Measurements from ENCODE around the gene POLA1. TPM values are rescaled to one million over a fixed set of nuclear protein-coding genes. Genes with fewer than 3 reads are reported as not detected.

Gene POLA1
- total RNA-seq, 2 donors from 2014 or later, result 24.4 to 53.6 TPM

DNA sequence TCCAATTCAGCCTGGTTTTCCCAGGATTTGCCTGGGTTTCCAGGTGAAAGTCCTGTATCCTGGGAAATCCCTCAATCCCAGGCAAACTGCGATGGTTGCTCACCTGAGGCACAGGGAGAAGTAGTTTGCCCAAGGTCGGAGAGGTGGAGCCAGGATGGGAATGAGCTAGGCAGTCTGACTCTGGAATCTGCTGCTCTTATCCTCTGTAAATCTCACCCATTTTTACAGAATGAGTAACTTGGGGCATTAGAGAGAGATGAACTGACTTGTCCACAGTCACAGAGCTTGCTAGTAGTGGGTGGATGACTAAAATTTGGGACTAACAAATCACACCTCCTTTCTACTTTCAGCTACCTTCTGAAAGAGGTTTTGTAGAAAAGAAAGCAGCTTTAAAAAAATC is 331.9 kb downstream of the POLA1 start:
- H3K36me3 Mint-ChIP-seq (ENCODE audit: low read depth), result no peaks in the 10 kb centered on the region

DNA sequence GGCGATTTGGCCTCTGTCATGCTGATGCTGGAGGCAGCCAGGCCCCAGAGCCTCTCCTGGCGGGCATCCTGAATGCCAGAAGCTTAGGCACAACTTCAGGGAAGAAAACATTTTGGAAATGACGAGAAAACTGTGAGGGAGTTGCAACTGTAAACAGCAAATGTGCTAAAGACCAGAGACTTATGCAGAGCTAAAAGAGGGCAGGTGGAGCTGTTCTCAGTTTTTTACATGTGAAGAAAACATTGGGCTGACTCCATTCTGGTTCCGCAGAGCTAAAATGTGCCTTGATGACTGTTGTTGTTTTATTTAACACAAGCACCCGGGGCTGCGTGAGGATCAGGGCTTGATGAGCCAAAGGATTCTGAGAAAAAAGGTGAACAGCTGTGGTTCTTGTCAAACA is 332.9 kb downstream of the POLA1 start:
- no peak overlapping the region for H3K9ac ChIP-seq (ENCODE audit: extremely low read depth, low read length, poor library complexity, severe bottlenecking)
- no peak overlapping the region for H3K27ac ChIP-seq (ENCODE audit: low read depth, low read length)
- Mint-ChIP-seq H3K4me3 (no peak overlapping the region), H3K27ac (no peak overlapping the region), H3K4me1 (peaks cover 7% of the 10 kb centered on the region), H3K9me3 (no peaks in the 10 kb centered on the region), H3K27me3 (ENCODE audit: insufficient read depth) (peaks cover 63% of the 10 kb centered on the region), H3K36me3 (ENCODE audit: low read depth) (no peaks in the 10 kb centered on the region)
- no peaks in the 10 kb centered on the region for H3K36me3 ChIP-seq (ENCODE audit: control insufficient read depth, insufficient read depth, low read length)
- TF ChIP-seq, protein P1, sequence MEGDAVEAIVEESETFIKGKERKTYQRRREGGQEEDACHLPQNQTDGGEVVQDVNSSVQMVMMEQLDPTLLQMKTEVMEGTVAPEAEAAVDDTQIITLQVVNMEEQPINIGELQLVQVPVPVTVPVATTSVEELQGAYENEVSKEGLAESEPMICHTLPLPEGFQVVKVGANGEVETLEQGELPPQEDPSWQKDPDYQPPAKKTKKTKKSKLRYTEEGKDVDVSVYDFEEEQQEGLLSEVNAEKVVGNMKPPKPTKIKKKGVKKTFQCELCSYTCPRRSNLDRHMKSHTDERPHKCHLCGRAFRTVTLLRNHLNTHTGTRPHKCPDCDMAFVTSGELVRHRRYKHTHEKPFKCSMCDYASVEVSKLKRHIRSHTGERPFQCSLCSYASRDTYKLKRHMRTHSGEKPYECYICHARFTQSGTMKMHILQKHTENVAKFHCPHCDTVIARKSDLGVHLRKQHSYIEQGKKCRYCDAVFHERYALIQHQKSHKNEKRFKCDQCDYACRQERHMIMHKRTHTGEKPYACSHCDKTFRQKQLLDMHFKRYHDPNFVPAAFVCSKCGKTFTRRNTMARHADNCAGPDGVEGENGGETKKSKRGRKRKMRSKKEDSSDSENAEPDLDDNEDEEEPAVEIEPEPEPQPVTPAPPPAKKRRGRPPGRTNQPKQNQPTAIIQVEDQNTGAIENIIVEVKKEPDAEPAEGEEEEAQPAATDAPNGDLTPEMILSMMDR (conservative IDR thresholded peaks at IDR 0.05), result no peak
- no peaks in the 10 kb centered on the region for H3K9me3 ChIP-seq (ENCODE audit: control insufficient read depth, low read length)
- DNase-seq, result no peak
- WGBS, 2 experiments (ENCODE audit: insufficient coverage in 1 of 2, insufficient read length in 1 of 2), result 67 to 72% methylated on average over 1 to 6 of the region's 6 CpGs
- peaks cover 50% of the 10 kb centered on the region for H3K27me3 ChIP-seq (ENCODE audit: control insufficient read depth, insufficient read depth, low read length, poor library complexity, severe bottlenecking)
- H3K4me3 ChIP-seq (ENCODE audit: low read length), result no peak overlapping the region
- no peaks in the 10 kb centered on the region for H3K4me1 ChIP-seq (ENCODE audit: control insufficient read depth, insufficient read depth, low read length)

More for the DNA sequence above, 331.9 kb downstream of the POLA1 start:
- no peak overlapping the region for H3K9ac ChIP-seq (ENCODE audit: extremely low read depth, low read length, poor library complexity, severe bottlenecking)
- no peaks in the 10 kb centered on the region for H3K4me1 ChIP-seq (ENCODE audit: control insufficient read depth, insufficient read depth, low read length)
- Mint-ChIP-seq H3K27ac (no peak overlapping the region), H3K4me3 (no peak overlapping the region), H3K4me1 (peaks cover 12% of the 10 kb centered on the region), H3K27me3 (ENCODE audit: insufficient read depth) (peaks cover 69% of the 10 kb centered on the region), H3K9me3 (no peaks in the 10 kb centered on the region)
- no peak for DNase-seq
- 83 to 100% methylated on average over 1 to 2 of the region's 2 CpGs for WGBS, 2 experiments (ENCODE audit: insufficient coverage in 1 of 2, insufficient read length in 1 of 2)
- H3K27ac ChIP-seq (ENCODE audit: low read depth, low read length), result no peak overlapping the region
- no peaks in the 10 kb centered on the region for H3K36me3 ChIP-seq (ENCODE audit: control insufficient read depth, insufficient read depth, low read length)
- no peak overlapping the region for H3K4me3 ChIP-seq (ENCODE audit: low read length)
- peaks cover 60% of the 10 kb centered on the region for H3K27me3 ChIP-seq (ENCODE audit: control insufficient read depth, insufficient read depth, low read length, poor library complexity, severe bottlenecking)
- no peaks in the 10 kb centered on the region for H3K9me3 ChIP-seq (ENCODE audit: control insufficient read depth, low read length)
- TF ChIP-seq, protein P1 (conservative IDR thresholded peaks at IDR 0.05), result no peak

DNA sequence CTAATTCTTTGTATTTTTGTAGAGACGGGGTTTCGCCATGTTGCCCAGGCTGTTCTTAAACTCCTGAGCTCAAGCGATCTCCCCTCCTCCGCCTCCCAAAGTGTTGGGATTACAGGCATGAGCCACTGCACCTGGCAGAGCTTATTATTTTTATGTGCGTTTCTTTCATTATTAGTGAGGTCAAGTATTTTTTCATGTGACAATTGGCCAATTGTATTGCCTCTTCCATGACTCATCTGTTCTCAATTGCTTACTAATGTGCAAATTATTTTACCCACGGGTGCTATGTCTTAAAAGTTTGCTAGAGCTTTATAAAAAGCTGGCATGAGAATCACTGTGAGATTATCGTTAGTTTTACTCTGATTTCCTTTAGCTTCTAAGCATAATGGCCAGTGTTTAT is 335.0 kb downstream of the POLA1 start:
- Mint-ChIP-seq H3K36me3 (ENCODE audit: low read depth) (no peaks in the 10 kb centered on the region), H3K9me3 (no peaks in the 10 kb centered on the region)

More for the DNA sequence above, 335.0 kb downstream of the POLA1 start:
- Histone ChIP-seq H3K27me3 (ENCODE audit: control insufficient read depth, insufficient read depth, low read length, poor library complexity, severe bottlenecking) (peaks cover 29% of the 10 kb centered on the region), H3K4me1 (ENCODE audit: control insufficient read depth, insufficient read depth, low read length) (no peaks in the 10 kb centered on the region), H3K9me3 (ENCODE audit: control insufficient read depth, low read length) (no peaks in the 10 kb centered on the region), H3K27ac (ENCODE audit: low read depth, low read length) (no peak overlapping the region), H3K36me3 (ENCODE audit: control insufficient read depth, insufficient read depth, low read length) (no peaks in the 10 kb centered on the region), H3K4me3 (ENCODE audit: low read length) (no peak overlapping the region), H3K9ac (ENCODE audit: extremely low read depth, low read length, poor library complexity, severe bottlenecking) (no peak overlapping the region)
- 81 to 95% methylated on average over 3 to 7 of the region's 7 CpGs for WGBS, 2 experiments (ENCODE audit: insufficient coverage in 1 of 2, insufficient read length in 1 of 2)
- no peak for DNase-seq
- peaks cover 41% of the 10 kb centered on the region for H3K27me3 Mint-ChIP-seq (ENCODE audit: insufficient read depth)
- TF ChIP-seq, protein P1 (conservative IDR thresholded peaks at IDR 0.05), result no peak
- H3K4me1 Mint-ChIP-seq, result peaks cover 2% of the 10 kb centered on the region
- H3K27ac Mint-ChIP-seq, result no peak overlapping the region
- H3K4me3 Mint-ChIP-seq, result no peak overlapping the region
